Stimulated activated CD8-positive, alpha-beta memory T cell treated with anti-CD3 and anti-CD28 coated beads, Interleukin-7, amount 100 ng/mL, for 48 hours (primary cell): ENCODE measurements around the gene HERC6.
"Not testable (repeated sequence)": the region's sequence is repeated elsewhere in the genome, so short reads cannot be mapped to it uniquely, and the experiment has no call there.

Experiments used
- DNase-seq, 2 donors: peaks; one replicate each; pipeline ENCODE4 v3.0.0-alpha.2; 2020; ENCODE audit warnings: low read depth in 1 of 2; ENCODE audit errors: extremely low read depth in 1 of 2

HERC6 gene

GRCh38 chr4:88390128-88390527 is 11.5 kb downstream of the HERC6 start:
- no peak for DNase-seq

DNA sequence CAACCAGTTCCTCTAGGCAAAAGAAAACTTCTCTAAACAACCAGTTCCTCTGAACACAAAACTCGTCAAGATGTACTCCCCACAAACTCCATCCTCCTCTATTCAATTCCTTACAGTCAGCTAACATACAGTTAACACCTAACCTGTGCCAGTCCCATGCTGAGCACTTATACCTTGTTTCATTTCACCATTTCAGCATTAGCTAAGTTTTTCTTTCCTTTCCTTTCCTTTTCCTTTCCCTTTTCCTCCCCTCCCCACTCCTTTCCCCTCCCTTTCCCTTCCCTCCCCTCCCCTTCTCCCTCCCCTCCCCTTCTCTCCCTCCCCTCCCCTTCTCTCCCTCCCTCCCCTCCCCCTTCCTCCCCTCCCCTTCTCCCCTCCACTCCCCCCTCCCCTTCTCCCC is 13.1 kb downstream of the HERC6 start:
- no peak for DNase-seq

DNA sequence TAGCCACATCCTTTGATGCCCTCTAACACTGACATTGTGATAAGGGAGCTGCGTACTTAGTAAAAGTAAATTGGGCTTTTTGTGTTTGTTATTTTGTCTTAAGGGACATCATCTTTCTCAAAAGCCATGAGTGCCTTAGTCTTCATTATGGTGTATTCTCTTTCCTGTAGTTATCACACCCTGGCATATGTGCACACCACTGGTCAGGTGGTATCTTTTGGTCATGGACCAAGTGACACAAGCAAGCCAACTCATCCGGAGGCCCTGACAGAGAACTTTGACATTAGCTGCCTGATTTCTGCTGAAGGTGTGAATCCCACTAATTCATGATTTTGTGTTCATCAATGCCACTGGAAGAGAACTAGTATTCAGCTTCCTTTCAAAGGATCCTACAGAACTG is 18.0 kb downstream of the HERC6 start:
- no peak for DNase-seq

DNA sequence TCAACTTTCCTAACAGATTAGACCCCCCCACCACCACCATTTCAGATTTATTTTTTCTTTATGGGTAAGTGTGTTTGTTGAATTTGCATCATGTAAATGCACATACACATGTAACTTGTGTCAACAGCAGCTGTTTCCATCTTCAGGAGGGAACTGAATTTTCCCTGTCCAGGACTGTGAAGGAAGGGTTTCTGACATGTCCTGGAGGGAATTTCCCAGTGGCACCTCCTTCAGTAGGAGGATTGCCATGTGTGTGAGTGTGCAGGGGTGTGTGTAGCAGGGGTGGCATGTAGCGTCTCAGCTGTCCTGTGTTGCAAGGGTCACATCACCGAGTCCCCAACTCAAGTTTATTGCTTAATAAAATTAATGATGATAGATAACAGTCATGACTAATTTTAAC is 19.7 kb downstream of the HERC6 start:
- no peak for DNase-seq

DNA sequence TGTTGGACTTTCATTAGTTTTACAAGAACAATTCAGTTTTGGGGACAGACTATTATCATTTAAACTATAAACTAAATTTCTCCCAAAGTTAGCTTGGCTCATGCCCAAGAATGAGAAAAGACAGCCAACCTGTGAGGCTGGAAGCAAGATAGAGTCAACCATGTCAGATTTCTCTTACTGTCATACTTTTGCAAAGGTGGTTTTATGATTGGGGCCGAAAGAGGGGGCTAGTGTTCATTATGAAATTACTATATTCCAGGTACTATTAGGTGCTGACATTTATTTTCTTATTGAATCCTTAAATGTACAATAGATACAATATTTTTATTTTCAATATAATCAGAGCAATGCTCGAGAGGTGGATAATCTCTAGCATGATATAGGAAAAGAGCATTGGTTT is 30.6 kb downstream of the HERC6 start:
- DNase-seq = no peak

DNA sequence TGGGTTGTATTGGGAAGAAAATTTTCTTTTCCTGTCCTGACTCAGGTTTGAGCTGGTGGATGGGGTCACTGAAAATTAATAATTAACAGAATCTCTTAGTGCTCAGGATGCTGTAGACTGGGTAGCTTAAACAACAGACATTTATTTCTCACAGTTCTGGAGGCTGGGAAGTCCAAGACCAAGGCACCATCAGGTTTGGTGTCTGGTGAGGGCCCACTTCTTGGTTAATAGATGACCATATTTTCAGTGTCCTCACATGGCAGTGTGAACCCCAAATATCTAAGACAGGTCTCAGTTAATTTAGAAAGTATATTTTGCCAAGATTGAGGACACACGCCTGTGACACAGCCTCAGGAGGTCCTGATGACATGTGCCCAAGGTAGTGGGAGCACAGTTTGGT is 31.1 kb downstream of the HERC6 start:
- no peak for DNase-seq

DNA sequence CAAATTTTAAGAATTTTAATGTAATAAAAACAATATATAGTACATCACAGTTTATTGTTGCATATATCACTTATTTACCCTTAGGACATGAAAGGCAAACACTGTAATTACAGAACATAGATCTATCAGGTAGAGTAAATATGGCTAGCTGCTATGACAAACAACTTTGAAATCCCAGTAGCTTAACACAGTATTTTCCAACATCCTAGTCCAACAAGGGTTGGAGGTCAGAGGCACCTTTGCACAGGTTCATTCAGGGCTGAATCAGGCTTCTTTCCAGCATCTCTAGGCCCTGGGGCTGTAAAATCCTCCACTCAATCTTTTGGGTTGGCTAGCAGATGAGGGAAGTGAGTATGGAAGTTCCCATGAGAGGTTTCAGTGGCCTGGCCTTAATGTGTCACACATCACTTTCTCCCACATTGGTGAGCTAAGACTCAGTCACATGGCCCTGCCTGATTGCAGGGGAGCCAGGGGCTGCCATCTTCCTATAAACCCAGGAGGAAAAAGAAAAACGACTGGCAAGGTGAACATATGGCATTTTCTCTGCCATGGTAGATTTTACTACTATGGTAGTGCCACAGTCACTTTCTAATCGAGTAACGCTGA is 32.9 kb downstream of the HERC6 start:
- DNase-seq = peak in 1 of 2 donors; percentile 8

- DNase-seq = no peak
These were observed 35.1 kb downstream of the HERC6 start for GRCh38 chr4:88413801-88414200.

GRCh38 chr4:88414755-88415154 is 36.1 kb downstream of the HERC6 start:
- DNase-seq = no peak

GRCh38 chr4:88415982-88416381 is 37.3 kb downstream of the HERC6 start:
- no peak for DNase-seq

- DNase-seq = no peak
These were observed 39.8 kb downstream of the HERC6 start for GRCh38 chr4:88418411-88418810.

DNA sequence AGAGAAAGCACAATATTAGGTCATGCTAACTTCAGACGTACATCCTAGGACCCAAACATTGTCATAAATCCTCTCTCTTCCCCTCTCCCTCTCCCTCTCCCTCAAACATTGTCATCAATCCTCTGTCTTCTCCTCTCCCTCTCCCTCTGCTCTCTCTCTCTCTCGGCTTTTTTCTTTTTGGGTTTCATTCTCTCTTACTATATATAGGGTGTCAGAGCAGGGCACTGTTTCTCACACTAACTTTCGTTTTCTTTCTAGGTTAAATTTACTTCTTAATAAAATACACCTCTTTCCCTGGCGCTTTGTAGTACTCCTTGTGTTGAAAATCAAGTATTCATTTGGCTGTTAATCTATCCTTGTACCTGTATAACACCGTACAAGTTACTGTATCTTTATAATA is 41.2 kb downstream of the HERC6 start:
- DNase-seq = no peak

DNA sequence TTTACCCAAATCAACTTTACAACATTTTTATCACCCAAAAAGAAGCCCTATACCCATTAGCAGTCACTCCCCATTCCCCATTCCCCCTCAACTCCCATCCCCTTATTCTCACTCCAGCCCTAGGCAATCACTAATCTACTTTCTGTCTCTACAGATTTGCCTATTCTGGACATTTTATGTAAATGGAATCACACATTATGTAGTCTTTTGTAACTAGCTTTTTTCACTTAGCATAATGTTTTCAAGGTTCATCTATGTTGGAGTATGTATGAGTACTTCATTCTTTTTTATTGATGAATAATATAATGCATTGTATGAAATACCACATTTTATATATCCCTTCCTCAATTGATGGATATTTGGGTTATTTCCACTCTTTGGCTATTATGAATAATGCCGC is 42.2 kb downstream of the HERC6 start:
- no peak for DNase-seq

DNA sequence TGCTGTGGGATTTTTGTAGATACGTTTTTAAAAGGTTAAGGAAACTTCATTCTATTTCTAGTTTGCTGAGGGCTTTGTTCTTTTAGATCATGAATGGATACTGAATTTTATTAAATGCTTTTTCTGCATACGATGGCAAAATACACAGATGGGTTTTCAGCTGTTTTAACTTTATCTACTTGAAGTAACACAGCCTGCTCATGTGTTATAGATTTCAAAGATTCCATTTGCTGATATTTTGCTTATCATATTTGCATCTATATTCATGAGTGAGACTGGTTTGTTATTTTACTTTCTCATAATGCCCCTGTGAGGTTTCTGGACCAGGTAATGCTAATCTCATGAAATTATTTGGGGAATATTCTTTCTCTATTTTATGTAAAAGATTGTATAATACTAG is 43.8 kb downstream of the HERC6 start:
- DNase-seq = no peak

- DNase-seq = no peak
These were observed 50.7 kb downstream of the HERC6 start for GRCh38 chr4:88429401-88429800.

DNA sequence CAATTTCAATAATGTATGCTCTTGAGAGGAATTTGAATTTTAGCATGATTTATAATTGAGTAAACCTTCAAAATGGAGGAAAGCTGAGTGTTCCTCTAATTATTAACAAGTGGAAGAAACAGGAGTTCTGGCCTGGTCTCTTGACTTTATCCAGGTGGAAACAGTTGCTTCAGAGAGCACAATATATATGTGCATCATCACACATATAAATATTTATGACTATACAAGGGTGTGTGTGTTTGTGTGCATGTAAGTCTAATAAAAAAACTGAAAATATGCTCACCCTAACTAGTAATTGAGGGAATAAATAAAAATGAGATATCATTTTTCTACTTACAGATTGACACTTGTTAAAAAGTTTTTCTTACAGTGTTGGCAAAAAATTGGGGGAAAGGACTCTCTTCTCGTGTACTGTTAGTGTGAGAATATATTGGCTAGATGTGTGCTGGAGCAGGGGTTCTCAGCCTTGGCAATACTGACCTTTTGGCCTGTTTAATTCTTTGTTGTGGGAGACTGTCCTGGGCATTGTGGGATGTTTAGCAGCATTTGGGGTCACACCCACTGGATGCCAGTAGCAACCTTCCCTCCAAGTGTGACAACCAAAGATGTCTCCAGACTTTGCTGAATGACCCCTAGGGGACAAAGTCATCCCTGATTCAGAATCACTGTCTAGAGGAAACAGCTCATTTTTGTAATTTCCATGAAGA is 57.5 kb downstream of the HERC6 start:
- no peak for DNase-seq

- DNase-seq = not testable (repeated sequence)
These were observed 59.2 kb downstream of the HERC6 start for GRCh38 chr4:88437873-88438272.

- DNase-seq = no peak
These were observed 60.6 kb downstream of the HERC6 start for GRCh38 chr4:88439161-88439760.

GRCh38 chr4:88440146-88440545 is 61.5 kb downstream of the HERC6 start:
- no peak for DNase-seq

- no peak for DNase-seq
These were observed 63.0 kb downstream of the HERC6 start for GRCh38 chr4:88441696-88442095.

DNA sequence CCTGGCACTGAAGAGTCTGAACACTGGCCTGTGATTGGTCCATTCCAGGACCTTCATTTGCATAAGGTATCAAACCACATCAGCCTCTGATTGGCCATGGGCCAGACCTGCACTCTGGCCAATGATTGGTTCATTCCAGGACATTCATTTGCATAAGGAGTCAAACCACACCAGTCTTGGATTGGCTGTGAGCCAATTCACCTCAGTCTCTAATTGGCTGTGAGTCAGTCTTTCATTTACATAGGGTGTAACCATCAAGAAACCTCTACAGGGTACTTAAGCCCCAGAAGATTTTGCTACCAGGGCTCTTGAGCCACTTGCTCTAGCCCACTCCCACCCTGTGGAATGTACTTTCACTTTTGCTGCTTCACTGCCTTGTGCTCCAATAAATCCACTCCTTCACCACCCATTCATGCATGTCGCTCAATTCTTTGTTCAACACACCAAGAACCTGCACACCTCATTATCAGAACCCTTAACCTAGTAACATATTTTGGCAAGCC is 64.1 kb downstream of the HERC6 start:
- DNase-seq = no peak

GRCh38 chr4:88443486-88443885 is 64.8 kb downstream of the HERC6 start:
- no peak for DNase-seq
